ENCODE data around the gene GMCL2.

The GMCL2 gene

GRCh38 chr5:178153530-178154340, 33.4 kb downstream of the GMCL2 start, which contains the start of gene NHP2 (continued):
- TF ChIP-seq ZBTB8A (tag by site-specific recombination; IDR thresholded peaks at IDR 0.05) (0 out of 2 replicates have a peak, but pooled peaks have one; percentile 47), ZNF16 (tag by site-specific recombination; IDR thresholded peaks at IDR 0.05; ENCODE audit: low read depth) (no peak), KLF1 (tag by site-specific recombination; IDR thresholded peaks at IDR 0.05) (peak; percentile 90), ZNF239 (tag by site-specific recombination; IDR thresholded peaks at IDR 0.05) (no peak), KLF10 (tag by site-specific recombination; IDR thresholded peaks at IDR 0.05) (peak; percentile 70), ZNF394 (tag by site-specific recombination; IDR thresholded peaks at IDR 0.05; ENCODE audit: borderline replicate concordance) (peak; percentile 39; the same call in 1 of the 2 replicates), ZNF692 (tag by site-specific recombination; IDR thresholded peaks at IDR 0.05) (peak; percentile 50; the same call in 1 of the 2 replicates), ZBTB11 (tag by site-specific recombination; conservative IDR thresholded peaks at IDR 0.05; ENCODE audit: low read depth) (peak; percentile 80), SP7 (tag by site-specific recombination; IDR thresholded peaks at IDR 0.05) (peak; percentile 41; the same call in 1 of the 2 replicates), ZNF704 (tag by site-specific recombination; IDR thresholded peaks at IDR 0.05) (no peak), ZNF19 (tag by site-specific recombination; IDR thresholded peaks at IDR 0.05; ENCODE audit: low read depth) (no peak), SP2 (tag by site-specific recombination; IDR thresholded peaks at IDR 0.05) (peak; percentile 100), ZNF677 (tag by site-specific recombination; IDR thresholded peaks at IDR 0.05) (no peak)

- Histone ChIP-seq H3K27ac (ENCODE audit: extremely low read depth, low read depth, low read length) (peak overlapping the region; percentile 13; the same call in 1 of the 2 replicates), H3K36me3 (ENCODE audit: control insufficient read depth in 2 of 2, insufficient read depth in 1 of 2, low read length in 2 of 2) (peaks cover 20 to 45% of the 10 kb centered on the region in 2 experiments), H3K4me1 (ENCODE audit: control insufficient read depth, insufficient read depth, low read length) (peaks cover 4% of the 10 kb centered on the region; the same call in 1 of the 2 replicates), H3K4me3 (ENCODE audit: low read depth, low read length) (peak overlapping the region; percentile 90), H3K9me3 (ENCODE audit: control insufficient read depth, insufficient read depth, low read depth, low read length) (no peaks in the 10 kb centered on the region)
- TF ChIP-seq SP7 (tag by site-specific recombination; IDR thresholded peaks at IDR 0.05), result peak; percentile 91
- no peak for TF ChIP-seq ZNF362 (tag by site-specific recombination; IDR thresholded peaks at IDR 0.05)
- 0 out of 2 replicates have a peak, but pooled peaks have one; percentile 21 for TF ChIP-seq PRDM10 (tag by site-specific recombination; IDR thresholded peaks at IDR 0.05)
- ChIA-PET POLR2A (interaction anchor here (0.7 to 3.0 kb wide), 11 partner anchors 12 to 80 kb away, joined by 3 to 35 read pairs (median 4); partner anchors contain the start of genes HNRNPAB and PHYKPL), CTCF (interaction anchor here (0.6 to 13.3 kb wide), 5 partner anchors 7 to 77 kb away, joined by 3 to 204 read pairs (median 3); no protein-coding TSS in a partner anchor)
Observed at GRCh38 chr5:178152491-178153444, 34.4 kb downstream of the GMCL2 start.
